Effector memory CD4-positive, alpha-beta T cell (primary cell): Measurements from ENCODE around the gene TPSAB1.

ENCODE experiments used
- DNase-seq, 3 donors: peaks; one replicate each; pipeline ENCODE4 v3.0.0-alpha.2; 2020
- H3K27ac ChIP-seq: 2 replicates; pipeline ENCODE4 v1.7.0; 2013; ENCODE audit warnings: mild to moderate bottlenecking, low read length, moderate library complexity; ENCODE audit not compliant: insufficient read depth, poor library complexity, severe bottlenecking
- H3K27me3 ChIP-seq: replicated peaks from 2 replicates; pipeline ENCODE4 v1.7.0; 2013; ENCODE audit warnings: mild to moderate bottlenecking, low read length; ENCODE audit not compliant: insufficient read depth, control insufficient read depth, poor library complexity, severe bottlenecking
- H3K36me3 ChIP-seq: 2 replicates; pipeline ENCODE4 v1.7.0; 2013; ENCODE audit warnings: mild to moderate bottlenecking, low read length, moderate library complexity; ENCODE audit not compliant: control insufficient read depth, insufficient read depth
- H3K4me1 ChIP-seq: 2 replicates; pipeline ENCODE4 v1.7.0; 2013; ENCODE audit warnings: low read length, mild to moderate bottlenecking; ENCODE audit not compliant: control insufficient read depth, insufficient read depth, poor library complexity, severe bottlenecking
- H3K4me3 ChIP-seq: 2 replicates; pipeline ENCODE4 v1.7.0; 2013; ENCODE audit warnings: low read length, low read depth, mild to moderate bottlenecking; ENCODE audit not compliant: insufficient read depth, poor library complexity, severe bottlenecking
- H3K9me3 ChIP-seq: 2 replicates; pipeline ENCODE4 v1.7.0; 2013; ENCODE audit warnings: mild to moderate bottlenecking, low read length, moderate library complexity; ENCODE audit not compliant: control insufficient read depth

Gene TPSAB1

DNA sequence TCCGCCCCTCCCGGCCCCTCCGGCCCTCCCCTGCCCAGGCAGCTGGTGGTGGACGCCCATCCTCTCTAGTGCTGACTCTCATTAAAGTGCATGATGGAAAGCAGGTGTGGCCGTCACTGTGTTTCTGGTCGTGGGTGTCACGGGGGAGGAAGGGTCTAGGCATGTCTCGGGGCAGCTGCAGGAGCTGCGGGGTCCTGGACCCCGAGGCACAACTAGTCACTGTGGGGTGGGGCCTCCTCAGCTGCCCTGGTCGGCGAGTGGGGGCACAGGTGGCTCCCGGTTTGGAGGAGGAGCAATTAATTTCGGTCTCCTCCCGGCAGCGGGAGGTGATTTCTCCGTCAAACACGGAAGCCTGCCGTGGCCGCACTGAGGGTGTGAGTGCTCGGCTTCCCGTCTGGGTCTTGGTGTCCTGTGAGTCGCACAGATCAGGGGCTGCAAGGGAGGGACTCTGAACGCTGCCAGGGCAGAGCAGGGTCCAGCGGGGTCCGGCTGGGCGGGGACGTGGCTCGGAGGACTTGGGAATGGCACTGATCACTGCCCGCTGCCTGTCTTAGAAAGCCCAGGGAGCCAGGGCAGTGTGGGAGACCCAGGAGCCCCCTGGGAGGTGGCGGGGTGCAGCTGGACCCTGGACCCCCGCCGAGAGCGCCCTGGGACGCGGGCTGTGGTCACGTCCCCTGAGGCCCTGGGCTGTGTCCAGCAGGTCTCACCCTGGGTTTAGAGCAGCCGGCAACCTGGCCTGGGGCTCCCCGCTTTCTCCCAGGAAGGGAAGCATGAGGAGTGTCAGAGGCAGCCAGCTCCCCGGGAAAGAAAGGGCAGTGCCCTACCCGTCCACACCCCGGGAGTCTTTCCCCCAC lies 18.6 kb downstream of the TPSAB1 start:
- Histone ChIP-seq H3K27ac (no peak overlapping the region), H3K9me3 (no peaks in the 10 kb centered on the region), H3K4me3 (peak overlapping the region; percentile 27), H3K27me3 (peaks cover 27% of the 10 kb centered on the region), H3K4me1 (peaks cover 8% of the 10 kb centered on the region), H3K36me3 (no peaks in the 10 kb centered on the region)
- no peak for DNase-seq

DNA sequence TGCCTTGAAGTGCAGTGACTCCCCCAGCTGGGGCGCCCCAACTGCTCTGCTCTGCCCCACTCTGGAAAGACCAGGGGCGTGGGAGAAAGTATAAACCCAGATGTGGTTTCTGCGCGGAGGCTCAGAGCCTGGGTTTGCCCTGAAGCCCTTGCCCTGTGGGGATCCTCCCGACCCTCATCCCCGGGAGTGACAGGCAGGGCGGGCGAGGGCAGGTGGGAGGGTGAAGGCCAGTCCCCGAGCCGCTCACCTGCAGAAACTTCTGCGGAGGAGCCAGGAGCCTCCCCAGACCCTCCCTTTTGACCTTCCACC lies 19.2 kb downstream of the TPSAB1 start:
- Histone ChIP-seq H3K27ac (no peak overlapping the region), H3K4me1 (peaks cover 8% of the 10 kb centered on the region), H3K36me3 (no peaks in the 10 kb centered on the region), H3K27me3 (peaks cover 27% of the 10 kb centered on the region), H3K9me3 (no peaks in the 10 kb centered on the region), H3K4me3 (no peak overlapping the region)
- DNase-seq: no peak

DNA sequence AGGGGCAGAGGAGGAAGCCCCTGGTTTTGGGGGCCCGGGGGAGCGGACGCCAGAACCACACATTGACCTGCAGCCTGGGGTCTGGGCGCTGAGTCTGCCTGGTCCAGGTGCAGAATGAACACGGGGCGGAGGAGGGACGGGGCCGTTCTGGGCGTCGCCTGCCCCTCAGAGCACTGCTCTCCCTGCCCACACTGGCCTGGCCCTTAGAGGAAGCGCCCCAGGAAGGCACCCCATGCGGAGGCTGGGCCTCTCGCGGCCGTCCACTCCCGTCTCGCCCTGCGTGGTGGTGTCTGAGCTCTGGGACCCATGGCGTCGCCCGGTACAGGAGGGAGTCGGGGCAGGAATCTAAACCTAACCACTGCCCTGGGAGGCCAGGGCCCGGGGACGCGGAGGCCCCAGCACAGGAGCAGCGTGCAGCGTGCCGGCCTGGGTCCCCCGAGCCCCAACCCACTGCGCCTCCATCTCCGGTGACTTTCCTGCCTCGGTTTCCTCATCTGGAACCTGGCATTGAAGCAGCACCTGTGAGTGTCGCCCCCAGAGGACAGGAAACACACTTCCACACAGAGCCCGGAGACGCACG lies 19.7 kb downstream of the TPSAB1 start:
- Histone ChIP-seq H3K27ac (no peak overlapping the region), H3K4me3 (no peak overlapping the region), H3K9me3 (no peaks in the 10 kb centered on the region), H3K27me3 (peaks cover 27% of the 10 kb centered on the region), H3K36me3 (no peaks in the 10 kb centered on the region), H3K4me1 (peaks cover 8% of the 10 kb centered on the region)
- DNase-seq: no peak

DNA sequence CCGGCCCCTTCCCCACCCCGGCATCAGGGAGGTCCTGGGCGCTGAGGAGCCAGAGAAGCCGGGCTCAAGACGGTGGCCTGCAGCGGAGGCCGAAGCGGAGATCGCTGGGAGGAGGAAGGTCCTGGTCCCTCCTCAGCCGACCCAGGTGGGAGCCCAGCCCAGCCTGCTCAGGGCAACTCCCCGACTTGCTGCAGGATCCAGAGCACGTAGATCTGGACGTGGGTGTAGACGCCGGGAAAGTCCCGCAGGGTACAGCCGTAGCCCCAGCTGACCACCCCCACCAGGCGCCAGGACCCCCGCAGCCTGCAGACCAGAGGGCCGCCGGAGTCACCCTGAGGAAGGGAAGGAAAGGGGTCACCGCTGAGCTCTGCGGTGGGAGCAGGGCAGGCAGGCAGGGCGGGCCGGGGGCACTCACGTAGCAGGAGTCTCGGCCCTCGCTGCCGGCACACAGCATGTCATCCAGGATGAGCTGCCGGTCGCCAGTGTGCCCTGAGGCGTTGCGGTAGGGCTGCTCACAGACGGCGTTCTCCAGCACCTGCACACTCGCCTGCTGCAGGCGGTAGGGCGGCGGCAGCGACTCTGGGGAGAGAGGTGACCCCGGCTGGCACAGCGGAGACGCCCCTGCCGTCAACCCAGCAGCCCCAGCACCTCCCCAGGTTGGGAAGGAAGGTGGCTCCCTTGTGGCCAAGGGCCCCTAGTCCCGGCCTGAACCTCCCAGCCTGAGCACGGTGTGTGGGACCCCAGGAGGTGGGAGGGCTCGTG lies 20.8 kb downstream of the TPSAB1 start:
- Histone ChIP-seq H3K36me3 (no peaks in the 10 kb centered on the region), H3K4me3 (no peak overlapping the region), H3K9me3 (no peaks in the 10 kb centered on the region), H3K27ac (no peak overlapping the region), H3K27me3 (peaks cover 27% of the 10 kb centered on the region), H3K4me1 (peaks cover 8% of the 10 kb centered on the region)
- no peak for DNase-seq

DNA sequence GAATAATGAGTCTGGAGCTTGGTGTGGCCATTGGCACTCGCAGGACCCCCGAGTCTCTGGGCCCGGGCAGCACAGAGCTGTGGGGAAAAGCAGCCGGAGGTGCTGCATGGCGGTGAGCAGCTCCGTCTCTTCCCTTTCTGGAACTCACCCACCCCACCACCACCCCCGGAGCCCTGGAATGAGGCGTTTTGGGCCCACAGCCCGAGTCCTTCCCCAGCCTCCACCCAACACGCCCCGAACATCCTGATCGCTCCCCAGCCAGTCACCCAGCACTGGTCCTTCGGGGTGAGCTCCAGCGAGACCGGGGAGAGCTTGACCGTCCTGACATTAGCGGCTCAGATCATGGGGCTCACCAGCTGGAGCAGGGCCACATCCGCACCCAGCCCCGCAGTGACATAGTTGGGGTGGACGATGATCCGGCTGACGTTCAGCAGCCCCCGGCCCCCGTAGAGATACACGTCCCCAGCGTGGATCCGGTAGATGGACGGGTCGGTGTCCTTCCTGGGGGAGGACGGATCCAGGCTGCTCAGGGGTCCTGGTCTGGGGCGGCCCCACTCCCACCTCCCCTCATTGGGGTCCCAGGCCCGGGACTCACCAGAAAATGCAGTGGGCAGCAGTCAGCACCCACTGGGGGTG lies 21.8 kb downstream of the TPSAB1 start:
- Histone ChIP-seq H3K27me3 (peaks cover 27% of the 10 kb centered on the region), H3K27ac (no peak overlapping the region)

DNA sequence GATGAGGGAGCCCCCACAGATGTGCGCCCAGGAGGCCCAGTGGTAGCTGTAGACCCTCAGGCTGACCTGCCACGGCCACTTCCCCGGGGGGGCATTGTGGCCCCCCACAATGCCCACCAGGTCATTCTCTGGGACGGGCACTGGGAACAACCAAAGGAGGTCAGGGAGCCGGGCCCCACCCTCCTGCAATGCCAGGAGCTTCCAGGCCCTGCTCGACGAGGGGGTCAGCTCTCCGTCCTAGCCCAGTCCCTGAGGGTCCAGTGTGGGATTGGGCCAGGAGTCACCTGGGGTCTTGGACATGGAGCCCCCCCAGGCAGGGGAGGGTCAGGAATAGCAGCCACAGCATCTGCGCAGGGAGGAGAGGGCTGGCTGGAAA lies 22.3 kb downstream of the TPSAB1 start:
- Histone ChIP-seq H3K36me3 (no peaks in the 10 kb centered on the region), H3K9me3 (no peaks in the 10 kb centered on the region), H3K27me3 (peaks cover 27% of the 10 kb centered on the region), H3K4me3 (no peak overlapping the region), H3K27ac (no peak overlapping the region), H3K4me1 (peaks cover 8% of the 10 kb centered on the region)
- DNase-seq: no peak

More for the DNA sequence above, 21.8 kb downstream of the TPSAB1 start:
- H3K4me1 ChIP-seq: peaks cover 8% of the 10 kb centered on the region
- no peak for DNase-seq
- H3K9me3 ChIP-seq: no peaks in the 10 kb centered on the region
- H3K36me3 ChIP-seq: no peaks in the 10 kb centered on the region
- no peak overlapping the region for H3K4me3 ChIP-seq

DNA sequence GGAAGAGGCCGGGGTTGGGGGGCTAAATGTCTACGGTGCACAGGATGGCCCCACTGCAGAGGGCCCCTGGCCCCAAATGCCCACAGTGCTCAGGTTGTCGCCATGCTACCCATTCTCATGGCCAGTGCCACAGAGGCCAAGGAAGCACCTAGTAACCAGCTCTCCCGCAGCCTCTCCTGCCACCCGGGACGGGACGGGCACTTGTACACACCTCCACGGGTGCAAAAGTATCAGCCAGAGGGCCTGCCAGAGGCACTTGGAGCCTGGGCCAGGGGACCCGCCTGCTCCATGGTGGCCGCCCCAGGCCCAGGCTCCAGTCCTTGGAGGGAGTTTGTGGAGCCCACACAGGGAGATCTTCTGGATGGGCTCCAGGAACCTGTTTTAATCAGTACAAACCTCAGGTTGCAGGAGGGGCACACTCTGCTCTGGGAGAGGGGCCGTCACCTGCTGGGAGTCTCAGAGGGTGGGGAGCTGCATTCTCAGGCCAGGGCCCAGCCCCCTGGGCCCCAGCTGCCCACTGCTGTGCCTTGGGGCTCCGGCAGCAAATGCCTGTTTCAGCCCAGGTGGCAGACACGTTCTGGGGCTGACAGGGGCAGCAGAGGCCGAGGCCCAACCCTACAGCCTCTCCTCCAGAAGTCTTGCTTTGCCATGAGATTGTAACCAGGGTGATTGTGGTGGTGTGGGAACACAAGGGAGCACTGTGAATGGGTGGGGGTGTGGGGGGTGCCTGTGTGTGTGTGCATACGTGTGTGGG lies 23.3 kb downstream of the TPSAB1 start:
- Histone ChIP-seq H3K27me3 (peaks cover 25% of the 10 kb centered on the region), H3K4me1 (peaks cover 6% of the 10 kb centered on the region), H3K9me3 (no peaks in the 10 kb centered on the region), H3K36me3 (no peaks in the 10 kb centered on the region), H3K4me3 (no peak overlapping the region), H3K27ac (no peak overlapping the region)
- DNase-seq: no peak

DNA sequence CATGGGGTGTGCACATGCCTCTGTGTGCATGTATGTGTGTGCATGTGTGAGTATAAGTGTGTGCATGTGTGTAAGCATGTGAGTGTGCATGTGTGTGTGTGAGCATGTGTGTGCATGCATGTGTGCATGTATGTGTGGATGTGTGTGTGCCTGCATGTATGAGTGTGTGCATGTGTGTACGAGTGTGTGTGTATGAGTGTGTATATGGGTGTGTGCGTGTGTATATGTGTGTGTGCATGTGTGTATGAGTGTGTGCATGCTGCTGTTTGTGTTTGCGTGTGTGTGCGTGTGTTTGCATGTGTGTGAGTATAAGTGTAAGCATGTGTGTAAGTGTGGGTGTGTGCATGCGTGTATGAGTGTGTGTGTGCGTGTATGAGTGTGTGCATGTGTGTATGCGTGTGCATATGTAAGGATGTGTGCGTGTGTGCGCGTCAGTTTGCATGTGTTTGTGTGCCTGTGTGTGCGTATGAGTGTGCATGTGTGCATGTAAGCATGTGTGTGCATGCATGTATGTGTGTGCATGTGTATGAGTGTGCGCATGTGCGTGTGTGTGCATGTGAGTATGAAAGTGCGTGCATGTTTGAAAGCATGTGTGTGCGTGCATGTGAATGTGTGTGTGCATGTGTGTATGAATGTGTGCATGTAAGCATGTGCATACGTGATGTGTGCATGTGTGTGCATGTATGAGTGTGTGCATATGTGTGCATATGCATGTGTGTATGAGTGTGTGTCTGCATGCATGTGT lies 24.0 kb downstream of the TPSAB1 start:
- H3K27ac ChIP-seq: no peak overlapping the region
- no peaks in the 10 kb centered on the region for H3K9me3 ChIP-seq
- no peak for DNase-seq
- H3K27me3 ChIP-seq: peaks cover 18% of the 10 kb centered on the region
- no peak overlapping the region for H3K4me3 ChIP-seq
- no peaks in the 10 kb centered on the region for H3K36me3 ChIP-seq
- H3K4me1 ChIP-seq: no peaks in the 10 kb centered on the region

DNA sequence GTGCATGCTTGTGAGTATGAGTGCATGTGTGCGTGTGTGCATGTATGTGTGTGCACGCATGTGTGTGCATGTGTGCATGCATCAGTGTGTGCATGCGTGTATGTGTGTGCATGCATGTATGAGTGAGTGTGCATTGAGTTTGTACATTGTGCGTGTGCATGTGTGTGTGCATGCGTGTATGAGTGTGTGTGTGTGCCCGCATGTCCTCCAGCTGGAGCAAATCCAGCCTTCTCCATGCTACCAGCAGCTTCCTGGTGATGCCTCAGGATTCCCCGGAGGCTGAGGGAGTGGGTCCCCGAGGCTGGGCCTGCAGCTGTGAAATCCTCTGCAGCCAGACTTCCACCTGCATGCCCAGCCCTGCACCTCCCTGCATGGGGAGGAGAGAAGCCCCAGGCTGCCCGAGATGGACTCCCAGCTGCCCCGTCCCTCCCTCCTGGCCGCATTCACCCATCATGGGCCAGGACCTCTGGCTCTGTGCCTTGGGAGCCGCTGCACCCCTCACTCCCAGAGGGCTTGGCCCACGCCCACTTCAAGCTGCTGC lies 24.7 kb downstream of the TPSAB1 start:
- no peak for DNase-seq
- Histone ChIP-seq H3K4me1 (no peaks in the 10 kb centered on the region), H3K36me3 (no peaks in the 10 kb centered on the region), H3K4me3 (no peak overlapping the region), H3K27ac (no peak overlapping the region), H3K9me3 (no peaks in the 10 kb centered on the region), H3K27me3 (peaks cover 12% of the 10 kb centered on the region)
